DMS 273 (cell line): ENCODE results near the gene CFH.
"Not testable (repeated sequence)": the region's sequence is repeated elsewhere in the genome, so short reads cannot be mapped to it uniquely, and the experiment has no call there.

Experiments
- DNase-seq: peaks from one replicate; lab custom pipeline; 2025; ENCODE audit not compliant: unreplicated experiment; lab: John Stamatoyannopoulos, UW

Gene CFH

DNA sequence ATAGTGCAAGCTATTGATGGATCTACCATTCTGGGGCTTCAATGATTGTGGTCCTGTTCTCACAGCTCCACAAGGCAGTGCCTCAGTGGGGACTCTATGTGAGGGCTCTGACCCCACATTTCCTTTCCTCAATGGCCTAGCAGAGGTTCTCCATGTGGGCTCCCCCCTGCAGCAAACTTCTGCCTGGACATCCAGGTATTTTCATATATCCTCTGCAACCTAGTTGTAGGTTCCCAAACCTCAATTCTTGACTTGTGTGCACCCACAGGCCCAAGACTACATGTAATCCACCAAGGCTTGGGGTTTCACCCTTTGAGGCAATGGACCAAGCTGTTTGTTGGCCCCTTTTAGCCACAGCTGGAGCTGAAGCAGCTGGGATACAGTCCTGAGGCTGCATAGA lies 86.9 kb downstream of the CFH start:
- DNase-seq, result no peak

GRCh38 chr1:196743244-196743643 lies 91.4 kb downstream of the CFH start:
- DNase-seq, result peak; percentile 60

DNA sequence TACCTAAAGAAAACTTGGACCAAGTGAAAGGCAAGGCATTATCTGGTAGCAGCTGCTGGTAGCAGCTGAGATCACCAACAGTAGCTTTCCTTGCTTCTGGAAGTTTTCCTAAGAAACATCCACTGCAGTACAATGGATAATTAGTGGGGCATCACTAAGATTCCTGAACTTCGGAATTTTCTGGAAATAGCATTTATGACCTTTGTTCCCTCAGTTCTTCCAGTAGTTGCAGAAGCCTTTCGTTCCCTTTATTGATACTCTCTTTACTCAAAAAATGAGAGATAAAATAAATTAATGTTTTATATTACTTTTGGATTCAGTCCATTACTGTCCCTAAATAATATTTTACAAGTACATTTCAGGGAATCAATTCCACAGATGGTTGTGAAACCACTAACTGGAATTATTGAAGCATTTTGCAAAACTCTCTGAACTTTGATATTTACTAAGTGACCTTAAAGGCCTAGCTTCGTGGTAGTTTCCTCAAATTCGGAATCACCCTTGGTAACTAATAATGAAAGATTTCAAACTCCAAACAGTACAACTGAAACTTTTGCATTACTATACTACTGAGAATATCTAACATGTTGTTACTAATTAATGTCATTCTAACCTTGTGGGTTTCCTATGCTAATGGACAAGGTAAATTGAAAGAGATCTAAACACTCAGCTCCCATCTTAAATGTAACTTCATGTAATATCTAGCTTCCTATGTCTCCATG lies 113.3 kb downstream of the CFH start:
- not testable (repeated sequence) for DNase-seq

DNA sequence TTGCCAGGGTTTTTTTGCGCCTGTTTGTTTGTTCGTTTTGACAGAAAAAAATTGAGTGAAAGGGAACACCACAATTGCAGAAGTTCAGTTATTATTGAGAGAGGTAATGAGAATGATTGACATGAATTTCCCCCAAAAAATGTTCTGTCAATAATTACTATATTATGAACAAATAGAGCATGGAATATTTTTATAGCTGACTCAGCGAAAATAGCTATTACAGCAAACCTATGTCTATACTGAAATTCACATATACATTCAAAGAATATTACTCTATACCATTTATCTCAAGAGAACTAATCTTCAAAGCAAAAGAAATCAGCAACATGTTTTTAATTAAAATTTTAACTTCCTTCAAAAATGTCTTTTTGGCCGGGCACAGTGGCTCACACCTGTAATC lies 118.0 kb downstream of the CFH start:
- DNase-seq, result not testable (repeated sequence)

DNA sequence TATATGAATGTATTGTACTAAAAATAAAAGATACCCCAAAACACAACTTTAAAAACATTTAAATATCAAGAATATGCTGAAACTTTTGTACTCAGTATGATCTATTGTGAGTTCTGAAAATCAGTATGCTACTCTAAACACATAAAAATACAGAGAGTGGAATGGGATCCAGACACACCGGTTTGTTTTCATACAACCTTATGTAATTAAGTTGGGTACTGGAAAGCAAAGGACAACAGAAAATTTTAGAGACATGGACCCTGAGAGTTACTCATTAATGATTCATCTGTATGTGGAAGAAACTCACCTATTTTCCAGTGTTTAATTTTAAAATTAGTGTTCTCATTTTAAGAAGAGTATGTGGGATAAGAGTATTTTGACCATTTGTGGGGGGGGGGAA lies 121.9 kb downstream of the CFH start:
- no peak for DNase-seq

DNA sequence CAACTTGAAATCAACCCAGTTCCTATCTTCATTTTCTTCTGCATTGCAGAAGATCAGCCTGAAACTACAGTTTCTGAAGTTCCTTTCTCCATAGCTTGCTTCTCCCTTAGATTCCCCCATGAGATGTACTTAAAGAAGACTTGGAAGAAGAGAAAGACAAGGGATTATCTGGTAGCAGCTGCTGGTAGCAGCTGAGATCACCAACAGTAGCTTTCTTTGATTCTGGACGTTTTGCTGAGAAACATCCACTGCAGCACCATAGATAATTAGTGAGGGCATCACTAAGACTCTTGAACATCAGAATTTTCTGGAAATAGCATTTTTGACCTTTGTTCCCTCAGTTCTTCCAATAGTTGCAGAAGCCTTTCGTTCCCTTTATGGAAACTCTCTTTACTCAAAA lies 122.3 kb downstream of the CFH start:
- no peak for DNase-seq

DNA sequence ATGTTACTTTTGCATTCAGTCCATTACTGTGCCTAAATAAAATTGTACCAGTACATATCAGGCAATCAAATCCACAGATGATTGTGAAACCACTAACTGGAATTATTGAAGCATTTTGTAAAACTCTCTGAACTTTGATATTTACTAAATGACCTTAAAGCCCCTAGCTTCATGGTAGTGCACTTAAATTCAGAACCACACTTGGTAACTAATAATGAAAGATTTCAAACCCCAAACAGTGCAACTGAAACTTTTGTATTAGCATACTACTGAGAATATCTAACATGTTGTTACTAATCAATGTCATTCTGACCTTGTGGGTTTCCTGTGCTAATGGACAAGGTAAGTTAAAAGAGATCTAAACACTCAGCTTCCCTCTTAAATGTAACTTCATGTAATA lies 122.8 kb downstream of the CFH start, which contains the start of gene CFHR3:
Gene CFHR3, plus strand, starts transcription at position 238 of the 400 bp plus-strand sequence. Its CDS starts 47 bp downstream, at position 285.
- DNase-seq, result no peak

DNA sequence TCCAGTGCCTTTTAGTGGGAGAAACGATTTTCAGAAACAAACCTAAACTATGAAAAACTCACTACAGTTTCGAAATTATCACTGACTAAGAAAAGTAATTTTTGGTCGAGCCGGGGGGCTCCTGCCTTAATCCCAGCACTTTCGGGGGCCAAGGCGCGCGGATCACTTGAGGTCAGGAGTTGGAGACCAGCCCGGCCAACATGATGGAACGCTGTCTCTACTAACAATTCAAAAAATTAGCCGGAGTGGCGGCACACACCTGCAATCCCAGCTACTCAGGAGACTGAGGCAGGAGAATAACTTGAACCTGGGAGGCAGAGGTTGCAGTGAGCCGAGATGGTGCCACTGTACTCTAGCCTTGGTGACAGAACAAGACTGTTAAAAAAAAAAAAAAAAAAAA lies 125.8 kb downstream of the CFH start:
- DNase-seq, result no peak

DNA sequence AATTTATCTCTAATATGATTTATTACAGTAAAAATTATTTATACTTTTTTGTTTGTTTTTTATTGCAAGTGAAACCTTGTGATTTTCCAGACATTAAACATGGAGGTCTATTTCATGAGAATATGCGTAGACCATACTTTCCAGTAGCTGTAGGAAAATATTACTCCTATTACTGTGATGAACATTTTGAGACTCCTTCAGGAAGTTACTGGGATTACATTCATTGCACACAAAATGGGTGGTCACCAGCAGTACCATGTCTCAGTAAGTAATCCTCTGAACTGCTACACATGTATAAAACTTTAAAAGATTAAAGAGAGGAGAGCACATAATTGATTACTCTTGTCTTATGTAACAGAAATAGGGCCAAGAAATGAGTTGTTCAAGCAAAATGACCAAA lies 127.2 kb downstream of the CFH start:
- DNase-seq, result peak; percentile 4

- DNase-seq, result not testable (repeated sequence)
Measured at GRCh38 chr1:196791252-196791651, 139.4 kb downstream of the CFH start.

GRCh38 chr1:196794103-196794502 lies 142.3 kb downstream of the CFH start:
- not testable (repeated sequence) for DNase-seq
